HG03521 (cell line): ENCODE measurements around the gene GRAP2.
"Not testable (repeated sequence)": the region's sequence is repeated elsewhere in the genome, so short reads cannot be mapped to it uniquely, and the experiment has no call there.

ENCODE experiments used
- ATAC-seq: cut with Tn5 transposase; IDR thresholded peaks from one replicate; pipeline ENCODE4 v1.9.1; 2021; ENCODE audit warnings: mild to moderate bottlenecking, moderate library complexity; ENCODE audit not compliant: unreplicated experiment

Gene GRAP2

GRCh38 chr22:39896313-39896996 lies 4.4 kb upstream of the GRAP2 start:
- ATAC-seq, result no peak

DNA sequence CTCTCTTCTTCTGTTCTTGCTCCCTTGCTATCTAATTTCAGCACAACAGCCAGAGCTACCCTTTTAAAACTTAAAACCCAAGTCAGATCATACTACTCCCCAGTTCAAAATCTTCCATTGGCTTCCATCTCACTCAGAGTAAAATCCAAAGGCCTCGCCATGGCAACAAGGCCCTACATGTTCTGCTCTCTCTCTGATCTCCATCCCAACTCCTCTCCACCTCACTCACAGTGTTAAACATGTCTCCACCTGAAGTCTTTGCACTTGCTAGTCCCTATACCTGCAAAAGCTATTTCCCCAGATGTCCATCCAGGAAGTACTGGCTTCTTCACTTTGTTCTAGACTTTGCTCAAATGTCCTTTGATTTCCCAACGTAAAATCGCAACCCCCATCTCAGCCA lies 3.0 kb upstream of the GRAP2 start:
- no peak for ATAC-seq

DNA sequence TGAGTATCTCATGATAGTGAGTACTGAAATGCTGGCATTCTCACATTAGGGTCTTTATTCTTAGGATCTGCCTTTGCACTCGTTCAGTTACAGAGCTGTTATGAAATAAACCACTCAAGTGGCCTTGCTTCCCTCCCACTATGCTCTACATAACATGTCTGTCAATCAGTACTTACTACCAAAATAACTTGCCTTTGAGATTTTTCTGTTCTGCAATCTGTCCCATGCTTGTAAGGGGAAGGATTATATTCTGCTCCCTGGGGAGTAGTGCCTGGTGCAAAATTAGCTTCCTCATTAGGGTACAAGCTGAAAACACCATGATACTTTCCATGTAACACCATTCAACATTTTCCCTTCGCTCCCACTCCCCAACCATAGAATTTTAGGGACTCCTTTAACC lies 1.9 kb upstream of the GRAP2 start:
- ATAC-seq, result no peak

DNA sequence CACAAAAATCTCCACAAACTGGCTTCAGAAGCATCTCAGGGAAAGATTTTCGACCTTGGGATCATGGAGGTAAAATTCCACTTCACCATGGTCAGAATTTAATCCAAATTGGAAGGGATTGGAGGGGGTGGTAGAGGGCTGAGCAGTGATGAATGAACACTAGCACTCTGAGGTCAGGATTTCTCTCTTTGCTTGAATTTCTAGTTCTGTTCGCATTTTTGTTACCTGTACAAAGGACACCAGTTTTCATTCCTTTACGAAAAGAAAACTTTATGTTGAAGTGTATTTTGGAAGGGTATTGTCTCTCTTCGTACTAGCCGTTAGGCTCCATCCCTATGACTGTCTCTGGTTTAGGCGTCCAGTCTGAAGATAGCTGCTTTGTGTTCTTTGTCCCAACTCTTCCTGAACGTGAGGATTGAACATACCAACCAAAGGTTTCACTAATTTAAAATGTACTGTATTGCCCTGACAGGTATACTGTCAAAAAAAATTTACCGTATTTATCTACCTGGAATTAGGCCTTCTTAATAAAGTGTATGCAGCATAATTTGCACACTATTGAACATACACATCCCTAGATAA lies 772 bp downstream of the GRAP2 start:
- ATAC-seq, result no peak

DNA sequence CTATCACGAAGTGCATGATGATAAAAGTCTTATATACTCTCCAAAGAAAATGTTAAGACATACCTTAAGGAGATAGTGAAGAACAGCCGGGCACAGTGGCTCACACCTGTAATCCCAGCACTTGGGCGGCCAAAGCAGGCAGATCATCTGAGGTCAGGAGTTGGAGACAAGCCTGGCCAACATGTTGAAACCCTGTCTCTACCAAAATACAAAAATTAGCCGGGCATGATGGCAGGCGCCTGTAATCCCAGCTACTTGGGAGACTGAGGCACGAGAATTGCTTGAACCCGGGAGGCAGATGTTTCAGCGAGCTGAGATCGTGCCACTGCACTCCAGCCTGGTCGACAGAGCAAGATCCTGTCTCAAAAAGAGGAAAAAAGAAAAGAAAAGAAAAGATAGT lies 3.1 kb downstream of the GRAP2 start:
- ATAC-seq, result not testable (repeated sequence)

DNA sequence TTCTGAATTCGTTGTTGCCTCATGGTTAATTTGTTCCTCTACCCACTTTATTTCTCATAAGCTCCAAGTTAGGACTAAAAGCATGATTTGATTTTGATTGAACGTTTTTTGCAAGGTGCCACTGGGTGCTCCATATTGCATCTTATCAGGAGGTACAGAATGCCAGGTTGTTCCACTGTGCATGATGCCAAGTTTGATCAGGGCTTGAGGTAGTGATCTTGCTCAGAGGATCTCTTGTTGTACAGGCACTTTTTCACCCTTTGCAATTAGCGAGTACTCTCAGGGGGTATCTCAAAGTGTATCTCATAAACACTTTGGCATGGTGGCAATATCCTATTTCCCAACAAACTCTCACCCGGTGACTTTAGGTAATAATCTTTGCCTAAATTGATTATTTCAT lies 4.0 kb downstream of the GRAP2 start:
- ATAC-seq, result no peak

DNA sequence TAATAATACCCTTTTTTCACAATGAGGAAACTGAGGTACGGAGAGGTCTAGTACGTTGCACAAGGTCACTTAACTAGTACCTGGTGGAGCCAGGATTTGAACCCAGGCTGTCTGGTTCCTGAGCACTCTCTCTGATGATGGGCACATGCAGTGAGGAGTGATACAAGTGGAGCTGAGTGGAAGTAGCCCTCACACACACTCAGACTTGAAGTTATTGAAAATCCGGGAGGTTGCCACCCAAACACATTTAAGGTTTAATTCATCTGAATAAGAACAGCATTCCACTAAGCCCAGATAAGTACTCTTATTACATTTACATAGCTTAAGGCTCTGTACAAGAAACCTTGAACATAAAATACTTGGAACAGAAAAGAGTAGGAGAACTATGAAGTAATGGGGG lies 4.8 kb downstream of the GRAP2 start:
- ATAC-seq, result no peak

GRCh38 chr22:39906207-39906606 lies 5.3 kb downstream of the GRAP2 start:
- ATAC-seq, result no peak

DNA sequence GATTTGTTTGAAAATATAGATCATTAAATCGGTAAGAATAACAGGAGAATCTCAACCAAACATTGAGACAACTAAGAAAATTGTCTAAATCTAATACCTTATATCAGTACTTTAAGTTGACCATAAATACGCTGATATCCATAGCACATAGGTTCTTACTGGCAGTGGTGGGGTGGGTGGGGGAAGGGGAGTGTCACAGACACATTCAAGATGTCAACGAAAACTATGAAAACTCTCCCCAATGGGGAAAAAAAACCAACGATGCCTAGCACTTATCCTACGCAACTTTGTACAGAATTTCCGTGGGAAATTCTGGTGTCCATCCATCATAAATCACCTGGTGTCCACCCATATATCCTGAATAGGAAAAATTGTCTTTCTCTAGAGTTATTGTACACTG lies 6.2 kb downstream of the GRAP2 start:
- no peak for ATAC-seq

DNA sequence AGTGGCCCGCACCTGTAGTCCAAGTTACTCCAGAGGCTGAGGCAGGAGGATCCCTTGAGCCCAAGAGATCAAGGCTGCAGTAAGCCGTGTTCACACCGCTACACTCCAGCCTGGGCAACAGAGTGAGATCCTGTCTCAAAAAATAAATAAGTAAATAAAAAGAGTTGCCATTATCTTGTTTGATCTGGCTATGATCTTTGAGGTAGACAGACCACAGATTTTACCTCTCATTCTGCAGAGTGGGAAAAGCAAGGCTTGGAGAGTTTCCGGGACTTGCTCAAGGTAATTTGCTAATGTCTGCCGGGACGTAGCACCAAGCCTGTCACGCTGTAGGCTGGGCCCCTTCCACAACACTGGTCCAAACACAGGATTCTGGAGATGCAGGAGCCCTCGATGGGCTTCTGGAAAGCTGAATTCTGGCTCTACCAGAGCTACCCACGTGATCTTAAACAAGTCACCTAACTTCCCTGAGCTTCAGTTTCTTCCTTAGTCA lies 6.8 kb downstream of the GRAP2 start:
- no peak for ATAC-seq

- ATAC-seq, result no peak
Observed at GRCh38 chr22:39908136-39908535, 7.3 kb downstream of the GRAP2 start.

GRCh38 chr22:39908737-39909136 lies 7.9 kb downstream of the GRAP2 start:
- no peak for ATAC-seq

- ATAC-seq, result no peak
Observed at GRCh38 chr22:39910876-39911613, 10.2 kb downstream of the GRAP2 start.

DNA sequence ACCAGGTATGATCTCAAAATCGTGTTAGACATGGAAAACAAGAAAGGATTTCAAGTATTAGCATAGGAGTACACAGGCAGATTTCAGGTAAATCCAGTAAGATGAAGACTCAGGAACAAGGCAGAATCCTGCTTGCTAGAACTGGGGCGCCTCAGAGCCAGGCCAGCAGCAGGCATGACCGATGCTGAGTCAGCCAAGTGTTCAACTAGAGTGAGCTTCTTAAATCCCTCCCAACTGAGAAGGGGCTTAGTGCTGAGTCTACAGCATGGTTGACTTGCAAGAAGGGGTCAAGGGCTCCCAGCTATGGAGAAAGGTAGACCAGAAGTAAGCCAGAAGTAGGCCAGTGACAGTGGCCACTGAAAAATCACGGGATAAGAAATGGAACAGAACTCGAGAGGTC lies 12.4 kb downstream of the GRAP2 start:
- no peak for ATAC-seq

- ATAC-seq, result no peak
Observed at GRCh38 chr22:39913886-39914285, 13.0 kb downstream of the GRAP2 start.

DNA sequence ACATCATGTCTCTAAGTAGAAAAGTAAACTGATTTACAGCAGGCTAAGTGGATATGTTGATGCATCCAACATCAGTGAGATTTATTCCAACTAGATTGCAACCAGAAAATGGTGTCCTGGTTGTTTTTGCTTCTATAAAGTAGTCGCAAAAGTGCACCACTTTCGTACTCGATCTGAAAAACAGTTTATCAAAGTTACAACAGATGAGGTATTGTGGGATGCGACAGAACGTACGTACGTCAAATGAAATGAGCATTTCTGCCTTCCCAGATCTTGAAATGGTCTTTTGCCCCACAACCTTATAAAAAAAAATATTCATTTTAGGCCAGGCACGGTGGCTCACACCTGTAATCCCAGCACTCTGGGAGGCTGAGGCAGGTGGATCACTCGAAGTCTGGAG lies 13.7 kb downstream of the GRAP2 start:
- ATAC-seq, result no peak

GRCh38 chr22:39915295-39915726 lies 14.4 kb downstream of the GRAP2 start:
- no peak for ATAC-seq

GRCh38 chr22:39916496-39916895 lies 15.6 kb downstream of the GRAP2 start:
- ATAC-seq, result no peak

DNA sequence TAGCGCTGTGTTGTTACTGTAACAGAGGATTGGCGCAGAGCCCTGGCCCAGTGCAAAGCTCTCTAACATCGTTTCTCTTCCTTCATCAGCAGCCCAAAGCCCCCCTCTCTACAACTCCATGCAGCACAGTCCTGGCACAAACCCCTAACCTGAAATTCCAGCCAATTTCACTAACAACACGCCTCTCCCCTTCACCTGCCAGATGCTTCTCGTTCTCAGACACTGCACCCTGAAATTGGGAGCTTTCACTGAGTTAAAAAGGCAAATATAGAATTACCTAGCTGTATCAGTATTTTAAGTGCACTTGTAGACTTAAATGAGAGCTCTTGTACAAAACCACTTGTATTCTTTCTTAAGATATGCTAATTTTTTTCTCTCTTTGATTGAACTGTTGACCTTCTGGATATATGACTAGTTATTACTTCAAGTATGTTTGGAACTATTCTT lies 16.3 kb downstream of the GRAP2 start:
- ATAC-seq, result no peak

- ATAC-seq, result no peak
Observed at GRCh38 chr22:39917776-39918495, 17.1 kb downstream of the GRAP2 start.

GRCh38 chr22:39920134-39920743 lies 19.4 kb downstream of the GRAP2 start:
- no peak for ATAC-seq
